OCI-LY7 (cell line): ENCODE measurements around the gene TC2N. TPM values are rescaled to one million over a fixed set of nuclear protein-coding genes. Genes with fewer than 3 reads are reported as not detected.

Experiments used
- BruUV-seq: library from RNA; stranded (reverse); fragments of 400-500 nt; replicated peaks from 2 replicates; lab custom pipeline; 2021; lab: Mats Ljungman, UMichigan
- CTCF ChIA-PET: fragments of 300-600 bp; sonication (Branson Sonifier 250); formaldehyde crosslinking; loops from one replicate; lab custom pipeline; 2022; ENCODE audit warnings: antibody characterized with exemption; ENCODE audit not compliant: unreplicated experiment; lab: Charles Lee
- POLR2A ChIA-PET: fragments of 300-600 bp; sonication (Branson Sonifier 250); formaldehyde crosslinking; loops from one replicate; lab custom pipeline; 2022; ENCODE audit warnings: antibody characterized with exemption; lab: Charles Lee
- DNase-seq: peaks from one replicate; pipeline ENCODE4 v3.0.0-alpha.2; 2015; ENCODE audit warnings: low spot score
- H2AFZ ChIP-seq: fragments of 200-600 bp; sonication (generic), shearing (Covaris generic); 2 replicates; pipeline ENCODE4 v1.6.1; 2014; ENCODE audit warnings: mild to moderate bottlenecking, antibody characterized with exemption, low read length, moderate library complexity
- H3K27ac ChIP-seq: fragments of 200-600 bp; sonication (generic); 2 replicates; pipeline ENCODE4 v1.5.1; 2014; ENCODE audit warnings: mixed run types, low read depth, mild to moderate bottlenecking, moderate library complexity, low read length, inconsistent platforms; ENCODE audit not compliant: poor library complexity, severe bottlenecking
- H3K36me3 ChIP-seq: fragments of 200-600 bp; sonication (generic); 2 replicates; pipeline ENCODE4 v1.6.1; 2014; ENCODE audit warnings: mild to moderate bottlenecking, antibody characterized with exemption, low read length, moderate library complexity, mixed read lengths; ENCODE audit not compliant: insufficient read depth
- H3K4me1 ChIP-seq: fragments of 200-600 bp; sonication (generic); 2 replicates; pipeline ENCODE4 v1.5.1; 2014; ENCODE audit warnings: mild to moderate bottlenecking, low read length; ENCODE audit not compliant: insufficient read depth, poor library complexity, severe bottlenecking
- H3K4me2 ChIP-seq: fragments of 200-600 bp; sonication (generic); 2 replicates; pipeline ENCODE4 v1.6.1; 2014; ENCODE audit warnings: mild to moderate bottlenecking, low read length
- H3K4me3 ChIP-seq: fragments of 200-600 bp; sonication (generic); 2 replicates; pipeline ENCODE4 v1.5.1; 2014; ENCODE audit warnings: mild to moderate bottlenecking, low read depth, low read length; ENCODE audit not compliant: poor library complexity, severe bottlenecking
- H3K79me2 ChIP-seq: fragments of 200-600 bp; sonication (generic); 2 replicates; pipeline ENCODE4 v1.6.1; 2016; ENCODE audit warnings: low read depth, mild to moderate bottlenecking, low read length, moderate library complexity, mixed read lengths; ENCODE audit not compliant: insufficient read depth
- H3K9me2 ChIP-seq: fragments of 200-600 bp; sonication (generic); 2 replicates; pipeline ENCODE4 v1.6.1; 2016; ENCODE audit warnings: mild to moderate bottlenecking, low read length, mixed read lengths; ENCODE audit not compliant: insufficient read depth
- H3K9me3 ChIP-seq: fragments of 200-600 bp; sonication (generic); 2 replicates; pipeline ENCODE4 v1.6.1; 2014; ENCODE audit warnings: mild to moderate bottlenecking, mixed run types, low read length, mixed read lengths
- H4K20me1 ChIP-seq: fragments of 200-600 bp; sonication (generic); 2 replicates; pipeline ENCODE4 v1.6.1; 2014; ENCODE audit warnings: mild to moderate bottlenecking, antibody characterized with exemption, low read length, moderate library complexity, mixed read lengths; ENCODE audit not compliant: insufficient read depth
- EZH2phosphoT487 ChIP-seq: fragments of 200-600 bp; sonication (generic); IDR thresholded peaks from 2 replicates; pipeline ENCODE4 v1.6.1; 2018; ENCODE audit warnings: low read depth, borderline replicate concordance, mild to moderate bottlenecking, mixed run types, antibody characterized with exemption, low read length, moderate library complexity, mixed read lengths
- intact Hi-C: fragments of 100-400 bp; cut with micrococcal nuclease; formaldehyde crosslinking; loops from one replicate; pipeline ENCODE4 v1.10.0; 2022; ENCODE audit not compliant: unreplicated experiment
- total RNA-seq, 2 experiments: library from RNA; depleted of rRNA in 1 of 2; stranded (reverse); fragments of >200 nt in 1 of 2; shearing (Covaris generic) in 1 of 2; gene quantifications; 2 replicates each; pipeline ENCODE4 v1.2.3, GENCODE V29; 2014 to 2022
- TF ChIP-seq, protein P1 (sequence below): fragments of 200-600 bp; sonication (generic); conservative IDR thresholded peaks from 2 replicates; pipeline ENCODE4 v1.5.1; 2014; ENCODE audit warnings: mild to moderate bottlenecking, antibody characterized with exemption, low read length, moderate library complexity, mixed read lengths

The TC2N gene
- total RNA-seq, 2 experiments from 2014 or later: 0.57 TPM; not detected in 1

DNA sequence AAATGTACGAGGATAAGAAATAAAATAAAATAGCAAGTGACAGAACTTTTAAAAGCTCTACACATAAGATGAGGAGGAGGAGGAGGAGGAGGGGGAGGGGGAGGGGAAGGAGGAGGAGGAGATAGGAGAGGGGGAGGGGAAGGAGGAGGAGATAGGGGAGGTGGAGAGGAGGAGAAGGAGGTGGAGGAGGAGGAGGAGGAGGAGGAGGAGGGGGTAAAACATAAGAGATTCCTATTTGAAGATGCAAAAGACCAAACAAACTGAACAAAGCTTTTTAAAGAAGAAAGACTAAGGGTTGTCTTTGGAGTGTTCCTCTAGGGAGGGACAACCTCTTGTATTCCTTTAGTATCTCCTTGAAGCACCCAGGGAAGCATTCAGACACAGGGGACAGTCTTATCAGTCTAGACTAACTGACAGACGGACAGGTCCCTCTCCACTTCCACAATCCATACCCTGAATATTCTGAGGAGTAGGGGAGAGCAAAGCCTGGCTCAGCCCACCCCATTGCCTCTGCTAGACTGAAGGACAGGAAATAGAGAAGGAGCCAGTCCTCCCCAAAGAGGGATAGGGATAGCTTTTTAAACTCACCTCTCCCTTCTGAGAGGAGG is 12.9 kb downstream of the TC2N start:
- CTCF ChIA-PET: no interaction called here
- no peaks in the 10 kb centered on the region for H3K79me2 ChIP-seq
- H4K20me1 ChIP-seq: no peaks in the 10 kb centered on the region
- H3K36me3 ChIP-seq: no peaks in the 10 kb centered on the region
- no peak overlapping the region for H2AFZ ChIP-seq
- no peaks in the 10 kb centered on the region for H3K9me2 ChIP-seq
- POLR2A ChIA-PET: interaction anchor here (0.7 kb wide), 1 partner anchor 1666 kb away, joined by 3 read pairs; no protein-coding TSS in a partner anchor
- no peaks in the 10 kb centered on the region for H3K9me3 ChIP-seq
- DNase-seq: no peak
- no peak overlapping the region for H3K27ac ChIP-seq
- H3K4me2 ChIP-seq: no peak overlapping the region
- no TSS peak for BruUV-seq
- no peak overlapping the region for H3K4me3 ChIP-seq
- TF ChIP-seq, protein P1, sequence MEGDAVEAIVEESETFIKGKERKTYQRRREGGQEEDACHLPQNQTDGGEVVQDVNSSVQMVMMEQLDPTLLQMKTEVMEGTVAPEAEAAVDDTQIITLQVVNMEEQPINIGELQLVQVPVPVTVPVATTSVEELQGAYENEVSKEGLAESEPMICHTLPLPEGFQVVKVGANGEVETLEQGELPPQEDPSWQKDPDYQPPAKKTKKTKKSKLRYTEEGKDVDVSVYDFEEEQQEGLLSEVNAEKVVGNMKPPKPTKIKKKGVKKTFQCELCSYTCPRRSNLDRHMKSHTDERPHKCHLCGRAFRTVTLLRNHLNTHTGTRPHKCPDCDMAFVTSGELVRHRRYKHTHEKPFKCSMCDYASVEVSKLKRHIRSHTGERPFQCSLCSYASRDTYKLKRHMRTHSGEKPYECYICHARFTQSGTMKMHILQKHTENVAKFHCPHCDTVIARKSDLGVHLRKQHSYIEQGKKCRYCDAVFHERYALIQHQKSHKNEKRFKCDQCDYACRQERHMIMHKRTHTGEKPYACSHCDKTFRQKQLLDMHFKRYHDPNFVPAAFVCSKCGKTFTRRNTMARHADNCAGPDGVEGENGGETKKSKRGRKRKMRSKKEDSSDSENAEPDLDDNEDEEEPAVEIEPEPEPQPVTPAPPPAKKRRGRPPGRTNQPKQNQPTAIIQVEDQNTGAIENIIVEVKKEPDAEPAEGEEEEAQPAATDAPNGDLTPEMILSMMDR: no peak
- no peak for TF ChIP-seq EZH2phosphoT487
- H3K4me1 ChIP-seq: no peaks in the 10 kb centered on the region
- intact Hi-C loops: no loop called here

DNA sequence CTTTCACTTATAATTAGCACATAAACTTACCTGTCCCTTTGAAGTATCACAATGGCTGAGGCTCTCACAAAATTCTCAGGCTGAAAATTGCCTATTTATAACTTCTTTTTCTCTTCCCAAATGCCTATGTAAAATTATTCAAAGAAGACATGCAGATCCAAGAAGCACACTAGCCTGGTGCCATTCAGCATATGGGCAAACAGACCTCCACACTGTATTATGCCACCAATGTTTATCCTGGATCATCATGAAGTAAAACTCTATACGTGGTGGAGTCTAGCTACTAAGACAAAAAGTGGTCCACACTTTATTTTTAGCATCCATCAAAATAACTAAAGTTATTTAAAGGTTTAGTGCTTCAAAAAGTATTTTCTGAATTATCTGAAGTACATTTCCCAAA is 15.8 kb downstream of the TC2N start:
- Histone ChIP-seq H4K20me1 (no peaks in the 10 kb centered on the region), H3K9me3 (no peaks in the 10 kb centered on the region), H3K9me2 (no peaks in the 10 kb centered on the region), H3K27ac (no peak overlapping the region), H3K4me1 (no peaks in the 10 kb centered on the region), H3K36me3 (no peaks in the 10 kb centered on the region), H2AFZ (no peak overlapping the region), H3K4me3 (no peak overlapping the region), H3K79me2 (no peaks in the 10 kb centered on the region), H3K4me2 (no peak overlapping the region)
- no TSS peak for BruUV-seq
- intact Hi-C loops: no loop called here
- CTCF ChIA-PET: no interaction called here
- no peak for DNase-seq
- TF ChIP-seq, protein P1: no peak
- no peak for TF ChIP-seq EZH2phosphoT487
- POLR2A ChIA-PET: no interaction called here

- Histone ChIP-seq H3K79me2 (no peaks in the 10 kb centered on the region), H3K4me1 (no peaks in the 10 kb centered on the region), H3K9me3 (no peaks in the 10 kb centered on the region), H3K4me2 (no peak overlapping the region), H3K9me2 (no peaks in the 10 kb centered on the region), H2AFZ (no peak overlapping the region), H3K27ac (no peak overlapping the region), H3K4me3 (no peak overlapping the region), H4K20me1 (no peaks in the 10 kb centered on the region), H3K36me3 (no peaks in the 10 kb centered on the region)
- POLR2A ChIA-PET: no interaction called here
- DNase-seq: no peak
- TF ChIP-seq, protein P1: no peak
- no peak for TF ChIP-seq EZH2phosphoT487
- intact Hi-C loops: no loop called here
- CTCF ChIA-PET: no interaction called here
- no TSS peak for BruUV-seq
These were observed 18.8 kb downstream of the TC2N start for GRCh38 chr14:91848504-91849001.
